Measurements from ENCODE around the gene SORBS1.

The SORBS1 gene

DNA sequence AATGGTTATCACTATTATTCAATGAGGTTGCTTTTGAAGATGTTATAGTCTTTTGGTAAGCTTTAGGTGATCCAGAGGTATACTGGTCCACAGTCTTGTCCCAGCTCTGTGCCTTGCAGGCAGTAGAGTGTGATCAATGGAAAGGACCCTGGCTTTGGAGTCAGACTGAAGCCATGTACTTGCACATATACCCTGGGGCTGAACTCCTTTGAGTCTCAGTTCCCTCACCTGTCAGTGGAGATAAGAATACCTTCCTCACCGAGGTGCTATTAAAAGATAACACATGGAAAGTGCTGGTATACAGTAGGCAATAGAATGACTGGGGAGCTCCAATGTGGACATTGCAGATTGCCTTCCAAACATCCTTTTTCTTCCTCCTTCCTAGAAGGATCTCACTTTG, 254.3 kb downstream of the SORBS1 start:
- DNase-seq = no peak

- DNase-seq = no peak
These were observed 254.9 kb downstream of the SORBS1 start for GRCh38 chr10:95306318-95306650.

GRCh38 chr10:95305606-95306317, 255.4 kb downstream of the SORBS1 start:
- no peak for DNase-seq

- no peak for DNase-seq
These were observed 256.2 kb downstream of the SORBS1 start for GRCh38 chr10:95304976-95305375.

- no peak for DNase-seq
These were observed 256.7 kb downstream of the SORBS1 start for GRCh38 chr10:95304463-95304862.

DNA sequence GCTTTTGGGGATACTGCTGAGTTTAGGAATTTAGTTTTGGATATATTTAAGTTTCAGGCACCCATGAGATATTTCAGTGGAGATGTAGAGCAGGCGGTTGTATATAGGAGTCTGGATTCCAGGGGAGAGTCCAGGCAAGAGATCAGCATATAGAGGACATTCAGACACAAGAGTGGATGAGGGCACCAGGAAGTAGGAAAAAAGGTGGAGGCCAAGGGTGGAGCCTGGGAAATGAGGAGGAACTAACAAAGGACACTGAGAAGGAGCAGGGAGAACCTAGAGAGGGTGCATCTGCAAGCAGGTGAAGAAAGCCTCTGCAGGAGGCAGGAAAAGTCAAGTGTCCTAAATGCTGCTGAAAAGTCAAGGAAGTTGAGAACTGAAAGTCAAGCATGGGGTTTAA, 257.2 kb downstream of the SORBS1 start:
- no peak for DNase-seq

DNA sequence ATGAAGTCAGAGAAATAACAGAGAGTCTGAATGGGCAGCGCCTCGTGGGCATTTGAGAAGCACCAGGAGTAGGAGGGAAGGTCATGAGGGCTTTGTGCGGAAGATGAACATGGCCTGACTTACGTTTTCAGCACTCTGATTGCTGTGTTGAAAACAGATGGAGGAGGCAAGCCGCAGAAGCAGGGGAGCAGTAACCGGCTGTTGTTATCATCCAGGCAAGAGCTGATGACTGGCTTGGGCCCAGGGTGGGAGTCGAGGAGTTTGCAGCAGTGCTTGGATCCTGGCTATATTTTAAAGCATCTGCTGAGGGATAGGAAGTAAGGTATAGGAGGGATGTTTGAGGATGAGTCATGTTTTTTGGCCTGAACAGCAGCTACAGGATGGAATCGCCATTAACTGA, 257.6 kb downstream of the SORBS1 start:
- no peak for DNase-seq

DNA sequence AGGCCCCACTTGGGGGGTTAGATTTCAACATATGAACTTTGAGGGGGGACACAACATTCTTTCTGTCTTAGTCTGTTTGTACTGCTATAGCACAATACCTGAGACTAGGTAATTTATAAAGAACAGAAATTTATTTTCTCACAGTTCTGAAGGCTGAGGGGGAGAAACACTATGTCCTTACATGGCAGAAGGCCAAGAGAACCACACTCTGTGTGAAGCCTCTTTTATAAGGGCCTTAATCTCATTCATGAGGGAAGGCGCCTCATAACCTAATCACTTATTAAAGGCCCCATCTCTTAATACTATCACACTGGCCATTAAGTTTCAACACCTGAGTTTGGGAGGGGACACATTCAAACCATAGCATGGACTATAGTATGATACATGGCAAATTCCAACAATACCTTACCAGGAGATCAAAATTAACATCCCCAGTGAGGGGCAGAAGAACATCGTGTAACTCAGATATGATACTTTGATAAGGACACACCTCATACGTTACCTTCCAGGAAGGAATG, 261.1 kb downstream of the SORBS1 start:
- no peak for DNase-seq

DNA sequence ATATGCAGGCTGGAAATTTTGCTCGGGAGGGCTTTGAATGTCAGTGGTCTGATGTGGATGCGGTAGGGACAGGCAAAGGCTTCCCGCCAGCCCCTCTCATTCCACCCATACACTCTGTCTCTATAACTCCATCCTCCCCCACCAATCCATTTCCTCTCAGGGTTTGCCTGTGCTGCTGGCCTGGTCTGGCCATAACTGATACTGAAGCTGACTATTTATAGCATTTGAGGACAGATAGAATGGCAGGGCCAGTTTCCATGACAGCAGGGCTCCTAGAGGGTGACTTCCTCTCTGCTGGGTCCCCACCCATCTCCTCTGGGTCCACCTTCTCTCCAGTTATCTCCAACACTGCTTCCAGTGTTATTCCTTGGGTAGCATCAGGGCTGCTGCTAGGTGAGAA, 263.8 kb downstream of the SORBS1 start:
- DNase-seq = no peak

DNA sequence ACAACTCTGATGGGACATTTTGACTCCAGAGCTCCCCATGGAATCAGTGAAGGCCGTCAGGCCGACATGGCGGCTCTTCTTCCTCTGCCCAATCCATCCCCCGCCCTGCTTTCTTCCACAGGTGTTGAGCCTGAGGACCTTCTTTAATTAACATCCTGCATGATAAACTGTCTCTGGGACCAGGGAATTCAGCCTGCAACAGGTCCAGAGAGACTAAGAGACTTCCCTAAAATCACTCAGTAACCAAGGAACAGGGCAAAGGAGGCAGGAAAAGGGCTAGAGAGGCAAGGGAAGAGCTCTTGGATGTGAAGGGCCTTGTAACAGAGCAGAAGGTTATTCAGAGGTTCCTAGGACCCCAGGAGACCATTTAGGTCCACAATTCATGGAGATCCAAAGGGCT, 264.4 kb downstream of the SORBS1 start:
- no peak for DNase-seq

DNA sequence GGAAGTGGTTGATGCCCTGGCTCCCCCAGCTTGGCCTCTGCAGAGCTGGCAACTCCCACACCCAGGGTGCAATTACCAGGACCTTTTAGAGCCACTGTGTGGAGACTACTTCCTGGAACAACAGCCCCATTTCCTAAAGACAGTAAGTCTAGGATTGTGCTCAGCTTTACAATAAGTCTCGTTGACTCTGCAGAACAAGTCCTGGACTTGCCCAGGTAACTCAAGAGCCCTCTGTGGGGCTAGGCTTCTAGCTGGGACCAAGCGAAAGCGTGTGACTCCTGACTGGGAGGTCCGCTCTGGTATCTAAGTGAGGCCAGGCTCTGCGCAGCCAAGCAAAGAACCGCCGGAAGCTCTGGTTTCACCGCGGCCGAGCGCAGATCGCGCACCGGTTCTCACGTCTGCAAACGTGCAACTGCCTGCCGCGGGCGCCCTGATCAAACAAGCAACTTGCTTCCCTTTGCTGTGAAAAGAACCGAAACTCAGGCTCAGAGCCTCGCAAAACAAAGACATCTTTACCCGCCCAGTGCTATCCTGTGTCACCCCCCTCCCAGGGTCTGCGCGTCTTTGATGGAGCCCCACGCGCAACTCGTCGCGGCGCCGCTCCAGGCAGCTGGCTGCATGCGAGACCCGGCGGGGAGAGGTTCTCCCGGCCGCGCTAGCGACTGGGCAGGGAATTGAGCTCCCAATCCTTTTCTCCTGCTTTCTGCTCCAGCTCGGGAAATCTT, 266.0 kb downstream of the SORBS1 start:
- DNase-seq = peak; percentile 79

DNA sequence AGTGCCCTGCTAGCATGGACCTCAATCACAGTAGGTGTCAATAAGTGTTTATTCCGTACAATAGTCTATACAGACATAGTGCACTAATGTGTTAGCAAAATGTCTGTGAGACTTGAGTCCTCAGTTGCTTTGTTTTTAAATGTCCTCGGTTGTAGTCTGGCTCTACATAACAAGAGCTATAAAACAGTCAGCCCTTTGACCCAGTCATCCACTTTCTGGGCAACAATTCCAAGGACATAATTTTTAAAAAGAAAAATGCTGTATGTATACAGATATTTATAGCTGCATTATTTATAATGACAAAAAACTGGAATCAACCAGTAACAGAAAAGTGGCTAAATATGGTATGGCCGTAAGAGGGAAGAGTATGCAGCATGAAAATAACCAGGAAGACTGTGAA, 267.5 kb downstream of the SORBS1 start:
- DNase-seq = no peak

DNA sequence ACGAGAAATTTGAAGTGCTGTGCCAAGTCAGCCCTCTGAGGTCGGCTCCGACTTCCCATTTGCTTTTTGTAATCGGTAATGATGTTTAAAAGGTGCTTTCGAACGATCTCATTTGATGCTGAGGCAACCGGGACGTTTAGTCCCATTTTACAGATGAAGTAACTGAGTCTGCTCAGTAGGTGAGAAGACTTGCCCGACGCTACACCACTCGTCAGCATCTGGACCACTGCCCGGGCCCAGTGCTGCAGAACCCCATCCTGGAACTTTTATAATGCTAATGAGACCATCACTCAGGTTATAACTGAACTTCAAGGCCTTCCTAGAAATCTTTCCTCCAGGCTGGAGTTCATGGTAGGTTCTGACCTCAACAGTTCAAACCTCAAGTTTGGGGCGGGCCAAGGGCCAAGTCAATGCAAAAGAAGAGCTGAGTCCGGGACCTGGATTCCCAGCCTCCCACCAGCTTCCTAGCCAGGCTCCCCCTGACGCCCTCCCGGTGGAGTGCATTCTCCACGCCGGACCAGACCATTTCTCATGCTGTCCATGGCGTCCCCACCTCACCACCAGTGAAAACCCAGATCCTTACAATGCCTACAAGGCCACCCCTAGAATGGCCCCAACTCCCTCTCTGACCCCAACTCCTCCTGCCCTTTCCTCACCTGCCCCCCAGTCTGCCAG, 269.7 kb downstream of the SORBS1 start:
- DNase-seq = no peak

GRCh38 chr10:95290461-95291364, 270.5 kb downstream of the SORBS1 start, which contains the start of gene PDLIM1:
Gene PDLIM1 (minus strand): TSS chr10:95291003. CDS start chr10:95290915, 88 bp downstream.
- peak; percentile 71 for DNase-seq

GRCh38 chr10:95289921-95290421, 271.2 kb downstream of the SORBS1 start:
- DNase-seq = no peak

- DNase-seq = no peak
These were observed 271.9 kb downstream of the SORBS1 start for GRCh38 chr10:95289003-95289920.

DNA sequence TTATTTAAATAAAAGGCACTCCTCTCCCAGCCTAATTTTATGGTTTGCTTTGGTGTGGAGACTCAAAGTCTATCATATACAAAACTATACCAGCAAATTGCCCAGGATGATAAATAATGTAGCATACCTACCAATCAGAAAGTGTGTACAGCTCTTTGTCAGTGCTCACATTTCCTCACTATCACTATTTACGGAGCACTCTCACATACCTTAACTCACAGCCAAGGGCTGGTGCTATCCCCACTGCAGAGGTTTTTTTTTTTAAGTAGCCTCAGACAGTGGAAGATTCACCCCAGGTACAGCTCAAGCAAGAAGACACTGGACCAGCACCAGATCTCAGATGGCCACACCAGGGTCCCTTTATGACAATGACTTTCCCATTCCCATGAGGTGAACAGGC, 272.9 kb downstream of the SORBS1 start:
- DNase-seq = no peak

DNA sequence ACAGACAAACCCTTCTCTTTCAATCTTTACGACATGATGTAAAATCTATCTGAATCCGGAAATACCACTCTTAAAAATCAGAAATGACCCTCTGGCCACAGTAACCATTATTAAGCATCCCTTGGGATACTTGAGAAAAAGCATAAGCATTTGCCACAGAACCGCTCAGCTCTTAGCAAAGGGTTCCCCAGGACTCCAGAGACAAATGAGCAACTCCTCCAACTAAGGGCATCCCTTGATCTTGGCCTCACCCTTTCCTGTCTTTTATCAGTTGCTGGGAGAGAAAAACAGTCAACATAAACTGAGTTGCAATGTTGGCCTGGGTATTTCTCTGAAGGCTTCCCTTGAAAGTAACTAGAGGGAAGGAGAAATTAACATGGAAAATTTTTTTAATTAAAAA, 273.9 kb downstream of the SORBS1 start:
- no peak for DNase-seq

DNA sequence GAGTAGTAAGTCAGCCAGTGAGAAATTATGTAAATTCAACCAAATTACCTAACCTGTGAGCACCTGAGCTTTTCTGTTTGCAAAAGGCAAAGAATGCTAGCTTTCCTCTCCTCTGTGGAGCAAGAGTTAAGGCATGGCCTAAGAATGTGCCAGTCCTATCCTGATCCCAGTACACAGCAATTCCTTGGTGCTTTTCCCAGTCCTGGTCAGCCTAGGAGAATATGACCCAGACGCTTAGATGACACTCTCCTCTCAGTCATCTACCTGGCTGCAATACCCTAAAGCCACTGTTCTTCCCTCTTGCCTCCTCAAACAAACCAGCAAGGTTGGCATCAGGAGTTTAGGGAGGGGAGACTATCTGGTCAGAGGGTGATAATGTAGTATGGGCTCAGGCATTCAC, 274.5 kb downstream of the SORBS1 start:
- no peak for DNase-seq

DNA sequence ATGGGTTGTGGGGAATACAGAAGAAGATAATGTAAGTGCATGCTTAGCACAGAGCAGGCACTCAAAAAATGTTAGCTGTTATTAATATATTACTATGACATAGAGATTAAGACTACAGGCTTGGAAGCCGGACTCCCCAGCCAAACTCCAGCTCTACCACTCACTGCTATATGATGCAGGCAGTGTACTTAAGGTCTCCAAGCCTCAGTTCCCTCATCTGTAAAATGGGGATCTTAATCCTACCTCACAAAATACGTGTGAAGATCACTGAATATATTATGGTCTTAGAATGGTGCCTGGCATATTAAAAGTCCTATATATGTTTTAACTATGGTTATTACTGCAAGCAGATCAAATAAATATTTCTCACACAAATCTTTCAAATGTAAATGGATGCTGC, 275.6 kb downstream of the SORBS1 start:
- DNase-seq = no peak

DNA sequence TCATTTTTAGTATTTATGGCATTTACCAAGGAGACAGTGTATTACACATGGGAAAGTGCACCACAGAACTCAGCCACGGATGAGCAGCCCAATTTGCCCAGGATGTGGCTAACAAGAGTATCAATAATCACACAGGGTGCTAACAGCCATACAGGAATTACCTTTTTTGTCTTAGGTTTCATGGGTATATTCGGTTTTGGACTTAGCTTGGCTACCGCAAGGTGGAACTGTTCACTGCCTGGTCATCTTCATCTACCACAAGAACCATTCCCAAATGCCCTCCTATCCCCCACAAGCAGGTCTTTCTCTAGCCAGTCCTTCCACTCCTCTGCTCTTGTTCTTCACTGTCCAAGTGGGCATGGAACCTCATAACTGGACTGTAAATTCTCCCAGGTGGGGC, 276.4 kb downstream of the SORBS1 start:
- DNase-seq = no peak

DNA sequence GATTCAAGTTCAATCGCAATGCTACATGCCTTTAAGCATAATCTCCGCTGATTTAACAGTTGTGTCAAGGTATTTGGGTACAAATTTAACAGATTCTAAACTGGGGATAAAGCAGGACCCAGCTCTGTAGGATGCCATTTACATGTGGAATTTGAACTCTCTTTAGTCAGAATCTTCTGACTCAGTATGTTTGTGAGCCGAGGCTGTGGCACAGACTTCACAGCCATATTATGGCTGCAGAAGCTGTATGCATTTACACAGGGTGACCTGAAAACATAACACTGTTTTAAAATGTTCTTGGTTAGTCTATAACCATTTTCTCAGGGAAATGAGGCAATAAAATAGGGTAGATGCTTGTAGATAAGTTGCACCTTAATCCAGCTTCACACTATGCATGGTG, 279.1 kb downstream of the SORBS1 start:
- DNase-seq = no peak
